Calu3 (cell line): Measurements from ENCODE around the gene ACOXL. TPM values are rescaled to one million over a fixed set of nuclear protein-coding genes. Genes with fewer than 3 reads are reported as not detected.

ENCODE experiments used
- BruUV-seq: library from RNA; stranded (reverse); fragments of 400-500 nt; replicated peaks from 2 replicates; lab custom pipeline; 2021; lab: Mats Ljungman, UMichigan
- CTCF ChIA-PET: fragments of 300-600 bp; sonication (Branson Sonifier 250); formaldehyde crosslinking; loops from one replicate; lab custom pipeline; 2022; ENCODE audit warnings: antibody characterized with exemption; lab: Charles Lee
- DNase-seq: peaks from one replicate; pipeline ENCODE4 v3.0.0; 2022
- H3K27ac Mint-ChIP-seq: one replicate; pipeline ENCODE4 v1.8.0; 2022; ENCODE audit warnings: mixed read lengths; ENCODE audit not compliant: unreplicated experiment
- H3K27me3 Mint-ChIP-seq: one replicate; pipeline ENCODE4 v1.8.0; 2022; ENCODE audit warnings: mixed read lengths; ENCODE audit not compliant: unreplicated experiment
- H3K36me3 Mint-ChIP-seq: one replicate; pipeline ENCODE4 v1.8.0; 2022; ENCODE audit warnings: mild to moderate bottlenecking, moderate library complexity, mixed read lengths; ENCODE audit not compliant: insufficient read depth, unreplicated experiment
- H3K4me1 Mint-ChIP-seq: one replicate; pipeline ENCODE4 v1.8.0; 2022; ENCODE audit warnings: mild to moderate bottlenecking, low read depth, mixed read lengths; ENCODE audit not compliant: unreplicated experiment
- H3K4me3 Mint-ChIP-seq: one replicate; pipeline ENCODE4 v1.8.0; 2022; ENCODE audit warnings: mild to moderate bottlenecking, low read depth, moderate library complexity, mixed read lengths; ENCODE audit not compliant: unreplicated experiment
- H3K9me3 Mint-ChIP-seq: one replicate; pipeline ENCODE4 v1.8.0; 2022; ENCODE audit warnings: low read depth, mixed read lengths; ENCODE audit not compliant: unreplicated experiment
- intact Hi-C: fragments of 100-400 bp; cut with micrococcal nuclease; formaldehyde crosslinking; loops from one replicate; pipeline ENCODE4 v1.10.0; 2022; ENCODE audit not compliant: unreplicated experiment
- total RNA-seq: library from RNA; stranded (reverse); gene quantifications from 2 replicates; pipeline ENCODE4 v1.2.3, GENCODE V29; 2022
- TF ChIP-seq, protein P1 (sequence below): fragments of 200-600 bp; IDR thresholded peaks from one replicate; pipeline ENCODE4 v1.8.0; 2022; ENCODE audit warnings: antibody characterized with exemption; ENCODE audit not compliant: unreplicated experiment

ACOXL gene
- total RNA-seq, 1 experiment from 2014 or later: 2.7 TPM

DNA sequence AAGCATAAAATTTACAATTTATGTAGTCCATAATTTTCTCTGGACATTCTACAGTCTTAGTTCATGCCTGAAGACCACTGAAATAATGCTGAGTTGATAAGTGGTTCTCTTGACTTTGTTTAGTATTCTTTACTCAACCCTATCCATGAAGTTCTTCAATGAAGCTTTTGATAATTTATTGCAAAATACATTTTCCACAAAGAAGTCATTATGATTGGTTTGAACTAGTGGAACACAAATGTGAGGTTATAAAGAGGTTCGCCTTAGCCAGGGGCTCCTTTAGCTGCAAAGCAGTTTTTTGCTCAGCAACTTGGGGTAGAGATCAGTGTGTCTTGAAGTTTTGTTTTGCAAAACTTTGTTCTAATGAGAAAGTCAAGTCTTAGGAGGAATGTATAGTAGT, 394.2 kb downstream of the ACOXL start:
- no TSS peak for BruUV-seq
- Mint-ChIP-seq H3K9me3 (no peaks in the 10 kb centered on the region), H3K36me3 (peaks cover 47% of the 10 kb centered on the region), H3K4me3 (no peak overlapping the region), H3K4me1 (peaks cover 9% of the 10 kb centered on the region), H3K27ac (no peak overlapping the region), H3K27me3 (no peaks in the 10 kb centered on the region)
- TF ChIP-seq, protein P1, sequence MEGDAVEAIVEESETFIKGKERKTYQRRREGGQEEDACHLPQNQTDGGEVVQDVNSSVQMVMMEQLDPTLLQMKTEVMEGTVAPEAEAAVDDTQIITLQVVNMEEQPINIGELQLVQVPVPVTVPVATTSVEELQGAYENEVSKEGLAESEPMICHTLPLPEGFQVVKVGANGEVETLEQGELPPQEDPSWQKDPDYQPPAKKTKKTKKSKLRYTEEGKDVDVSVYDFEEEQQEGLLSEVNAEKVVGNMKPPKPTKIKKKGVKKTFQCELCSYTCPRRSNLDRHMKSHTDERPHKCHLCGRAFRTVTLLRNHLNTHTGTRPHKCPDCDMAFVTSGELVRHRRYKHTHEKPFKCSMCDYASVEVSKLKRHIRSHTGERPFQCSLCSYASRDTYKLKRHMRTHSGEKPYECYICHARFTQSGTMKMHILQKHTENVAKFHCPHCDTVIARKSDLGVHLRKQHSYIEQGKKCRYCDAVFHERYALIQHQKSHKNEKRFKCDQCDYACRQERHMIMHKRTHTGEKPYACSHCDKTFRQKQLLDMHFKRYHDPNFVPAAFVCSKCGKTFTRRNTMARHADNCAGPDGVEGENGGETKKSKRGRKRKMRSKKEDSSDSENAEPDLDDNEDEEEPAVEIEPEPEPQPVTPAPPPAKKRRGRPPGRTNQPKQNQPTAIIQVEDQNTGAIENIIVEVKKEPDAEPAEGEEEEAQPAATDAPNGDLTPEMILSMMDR: no peak
- intact Hi-C loops: no loop called here
- no peak for DNase-seq
- CTCF ChIA-PET: no interaction called here

DNA sequence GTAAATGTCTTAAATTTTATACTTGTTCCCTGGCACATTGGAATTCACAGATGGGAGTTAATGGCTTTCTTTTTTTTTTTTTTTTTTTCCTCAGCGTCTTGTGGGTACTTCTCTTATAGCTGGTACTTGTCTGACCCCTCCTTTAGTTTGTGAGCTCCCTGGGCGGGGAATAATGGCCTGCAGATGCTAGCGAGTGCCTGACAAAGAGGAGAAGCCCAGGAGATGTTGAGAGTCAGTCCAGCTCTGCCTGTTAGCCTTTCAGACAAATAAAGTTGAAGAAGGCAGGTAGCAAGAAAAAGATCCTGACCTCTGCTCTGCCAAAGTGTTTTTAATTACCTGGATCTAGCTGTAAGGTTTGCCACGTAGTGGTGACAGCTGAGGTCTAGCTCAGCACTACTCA, 395.0 kb downstream of the ACOXL start:
- intact Hi-C loops: no loop called here
- Mint-ChIP-seq H3K36me3 (peaks cover 39% of the 10 kb centered on the region), H3K4me3 (no peak overlapping the region), H3K4me1 (peaks cover 9% of the 10 kb centered on the region), H3K27me3 (no peaks in the 10 kb centered on the region), H3K27ac (no peak overlapping the region), H3K9me3 (no peaks in the 10 kb centered on the region)
- no peak for DNase-seq
- TF ChIP-seq, protein P1: no peak
- no TSS peak for BruUV-seq
- CTCF ChIA-PET: interaction anchor here (0.6 kb wide), 1 partner anchor 17 kb away, joined by 3 read pairs; no protein-coding TSS in a partner anchor

DNA sequence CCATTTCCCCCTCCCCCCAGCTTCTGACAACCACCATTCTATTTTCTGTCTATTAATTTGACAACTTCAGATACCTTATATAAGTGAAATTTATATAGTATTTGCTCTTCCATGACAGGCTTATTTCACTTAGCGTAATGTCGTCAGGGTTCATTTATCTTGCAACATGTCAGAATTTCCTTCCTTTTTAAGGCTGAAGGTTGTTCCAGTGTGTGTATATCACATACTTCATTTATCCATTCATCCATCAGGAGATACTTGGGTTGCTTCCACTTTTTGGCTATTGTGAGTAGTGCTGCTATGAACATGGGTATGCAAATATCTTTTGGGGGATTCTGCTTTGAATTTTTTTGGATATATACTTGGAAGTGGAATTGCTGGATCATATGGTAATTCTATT, 395.7 kb downstream of the ACOXL start:
- intact Hi-C loops: no loop called here
- H3K4me3 Mint-ChIP-seq: no peak overlapping the region
- H3K4me1 Mint-ChIP-seq: peaks cover 9% of the 10 kb centered on the region
- DNase-seq: no peak
- no TSS peak for BruUV-seq
- CTCF ChIA-PET: no interaction called here
- no peaks in the 10 kb centered on the region for H3K9me3 Mint-ChIP-seq
- H3K27me3 Mint-ChIP-seq: no peaks in the 10 kb centered on the region
- no peak overlapping the region for H3K27ac Mint-ChIP-seq
- TF ChIP-seq, protein P1: no peak
- peaks cover 32% of the 10 kb centered on the region for H3K36me3 Mint-ChIP-seq

DNA sequence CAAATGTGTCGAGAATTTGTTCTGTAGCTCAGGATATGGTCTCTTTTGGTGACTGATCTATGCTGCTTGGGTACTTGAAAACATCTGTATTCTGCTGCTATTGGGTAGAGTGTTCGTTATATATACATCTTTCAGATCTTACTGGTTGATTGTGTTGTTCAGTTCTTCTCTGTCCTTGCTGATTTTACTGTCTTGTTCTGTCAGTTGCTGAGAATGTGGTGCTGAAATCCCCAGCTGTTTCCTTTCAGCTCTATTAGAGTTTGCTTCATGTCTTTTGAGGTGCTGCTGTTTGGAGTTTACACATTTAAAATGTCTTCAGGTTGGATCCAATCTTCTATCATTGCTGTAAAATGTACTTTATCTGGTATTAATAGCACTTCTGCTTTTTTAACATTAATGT, 401.2 kb downstream of the ACOXL start:
- Mint-ChIP-seq H3K27ac (no peak overlapping the region), H3K27me3 (no peaks in the 10 kb centered on the region), H3K9me3 (no peaks in the 10 kb centered on the region), H3K4me3 (no peak overlapping the region), H3K36me3 (peaks cover 4% of the 10 kb centered on the region), H3K4me1 (peaks cover 7% of the 10 kb centered on the region)
- CTCF ChIA-PET: no interaction called here
- TF ChIP-seq, protein P1: no peak
- no TSS peak for BruUV-seq
- no peak for DNase-seq
- intact Hi-C loops: loop anchor here (5.0 kb wide), 1 partner anchor 59 kb away; no protein-coding TSS in a partner anchor
